Large intestine (tissue), 1 donor: ENCODE data around the gene PAFAH1B1. TPM values are rescaled to one million over a fixed set of nuclear protein-coding genes. Genes with fewer than 3 reads are reported as not detected.

Experiments used
- polyA plus RNA-seq: library from polyadenylated mRNA; unstranded; fragments of 120-200 nt; gene quantifications from one replicate; pipeline ENCODE4 v1.2.1, GENCODE V29; 2013

Gene PAFAH1B1
- polyA plus RNA-seq, 1 donor: 107 TPM

Other genes with a start within 250 kb of the PAFAH1B1 start
- 20.3 TPM for gene MNT, start 192.6 kb upstream of the PAFAH1B1 start, polyA plus RNA-seq
- 26.3 TPM for gene METTL16, start 81.8 kb upstream of the PAFAH1B1 start, polyA plus RNA-seq
- gene CLUH, start 118.1 kb downstream of the PAFAH1B1 start, polyA plus RNA-seq: 85.5 TPM
- 1.5 TPM for gene CCDC92B, start 156.0 kb downstream of the PAFAH1B1 start, polyA plus RNA-seq
- 21.3 TPM for gene RAP1GAP2, start 202.8 kb downstream of the PAFAH1B1 start, polyA plus RNA-seq